Choroid plexus epithelial cell (primary cell): ENCODE measurements around the gene CEP170.

Source experiments
- DNase-seq: peaks from one replicate; pipeline ENCODE4 v3.0.0-alpha.2; 2010; ENCODE audit warnings: low read depth
- H3K4me3 ChIP-seq: 2 replicates; pipeline ENCODE4 v1.5.1; 2011; ENCODE audit warnings: low read depth, mild to moderate bottlenecking, control low read depth, low read length, moderate library complexity
- TF ChIP-seq, protein P1 (sequence below): conservative IDR thresholded peaks from 2 replicates; pipeline ENCODE4 v1.5.1; 2011; ENCODE audit warnings: low read depth, mild to moderate bottlenecking, control low read depth, inconsistent platforms, low read length, moderate library complexity

The CEP170 gene

DNA sequence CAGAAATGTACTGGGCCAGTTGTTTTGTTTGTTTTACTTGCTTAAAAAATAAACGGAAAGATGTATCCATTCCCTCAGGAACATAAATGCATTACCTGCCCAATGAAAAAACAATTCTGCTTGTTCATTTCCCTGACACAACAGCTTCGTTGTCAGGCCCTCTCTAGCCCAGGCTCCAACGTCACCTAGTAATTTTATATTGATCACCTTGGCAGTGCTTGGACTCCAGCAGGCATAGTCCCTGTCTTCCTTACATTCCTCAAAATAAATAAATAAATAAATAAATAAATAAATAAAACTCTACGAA is 1.2 kb downstream of the CEP170 start:
- TF ChIP-seq, protein P1, sequence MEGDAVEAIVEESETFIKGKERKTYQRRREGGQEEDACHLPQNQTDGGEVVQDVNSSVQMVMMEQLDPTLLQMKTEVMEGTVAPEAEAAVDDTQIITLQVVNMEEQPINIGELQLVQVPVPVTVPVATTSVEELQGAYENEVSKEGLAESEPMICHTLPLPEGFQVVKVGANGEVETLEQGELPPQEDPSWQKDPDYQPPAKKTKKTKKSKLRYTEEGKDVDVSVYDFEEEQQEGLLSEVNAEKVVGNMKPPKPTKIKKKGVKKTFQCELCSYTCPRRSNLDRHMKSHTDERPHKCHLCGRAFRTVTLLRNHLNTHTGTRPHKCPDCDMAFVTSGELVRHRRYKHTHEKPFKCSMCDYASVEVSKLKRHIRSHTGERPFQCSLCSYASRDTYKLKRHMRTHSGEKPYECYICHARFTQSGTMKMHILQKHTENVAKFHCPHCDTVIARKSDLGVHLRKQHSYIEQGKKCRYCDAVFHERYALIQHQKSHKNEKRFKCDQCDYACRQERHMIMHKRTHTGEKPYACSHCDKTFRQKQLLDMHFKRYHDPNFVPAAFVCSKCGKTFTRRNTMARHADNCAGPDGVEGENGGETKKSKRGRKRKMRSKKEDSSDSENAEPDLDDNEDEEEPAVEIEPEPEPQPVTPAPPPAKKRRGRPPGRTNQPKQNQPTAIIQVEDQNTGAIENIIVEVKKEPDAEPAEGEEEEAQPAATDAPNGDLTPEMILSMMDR: no peak
- no peak for DNase-seq

DNA sequence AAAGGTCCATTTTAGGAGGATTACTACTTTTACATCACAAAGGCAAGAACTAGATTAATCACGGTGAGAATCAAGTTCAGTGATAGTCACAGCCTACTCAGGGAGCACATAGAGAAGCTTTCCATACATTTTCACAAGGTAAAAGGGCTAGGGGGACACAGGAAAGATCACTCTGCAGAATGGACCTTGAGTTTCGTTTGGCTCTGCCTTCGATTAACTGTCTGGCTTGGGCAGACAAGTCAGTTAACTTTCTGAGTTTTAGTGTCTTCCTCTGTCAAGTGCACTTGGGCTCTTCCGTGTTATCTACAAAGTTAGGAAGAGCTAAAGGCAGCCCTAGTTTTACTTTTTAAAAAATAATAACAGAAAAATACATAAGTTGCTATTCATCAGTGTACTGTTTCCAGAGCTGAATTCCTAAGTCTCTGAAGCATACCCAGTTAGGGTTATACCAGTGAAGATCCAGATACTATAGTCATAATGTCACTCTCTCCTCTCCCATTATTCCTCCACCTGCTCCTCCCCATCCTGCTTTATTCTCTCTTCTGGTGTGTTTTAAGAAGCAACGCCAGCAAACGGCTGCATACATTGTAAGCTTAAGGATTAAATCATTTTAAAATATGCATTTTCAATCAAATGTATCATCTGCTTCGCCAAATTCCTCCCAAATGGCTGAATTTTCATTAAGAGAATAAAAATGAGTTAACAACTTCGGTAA is 1.7 kb downstream of the CEP170 start:
- DNase-seq: no peak
- TF ChIP-seq, protein P1: no peak
- H3K4me3 ChIP-seq: peak overlapping the region; percentile 89

More for the DNA sequence above, 1.2 kb downstream of the CEP170 start:
- H3K4me3 ChIP-seq: peak overlapping the region; percentile 89

DNA sequence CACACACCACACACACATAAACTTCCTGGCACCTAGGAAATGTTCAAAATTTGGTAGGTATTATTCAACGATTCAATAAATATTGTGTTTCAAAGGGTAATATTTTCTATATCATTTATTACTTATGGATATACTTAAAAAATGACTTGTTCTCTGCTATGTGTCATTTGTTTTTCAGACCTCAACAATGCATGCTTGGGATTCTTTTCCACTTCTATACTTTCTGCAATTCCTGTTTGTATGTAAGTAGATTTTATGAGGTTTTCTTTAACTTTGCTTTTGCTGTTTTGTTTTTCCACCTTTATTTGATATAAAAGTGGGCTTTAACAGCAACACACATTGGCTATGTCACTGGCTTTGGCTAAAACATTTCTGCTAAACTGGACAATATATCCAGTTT is 3.5 kb downstream of the CEP170 start:
- H3K4me3 ChIP-seq: peak overlapping the region; percentile 89
- TF ChIP-seq, protein P1: no peak
- DNase-seq: no peak

DNA sequence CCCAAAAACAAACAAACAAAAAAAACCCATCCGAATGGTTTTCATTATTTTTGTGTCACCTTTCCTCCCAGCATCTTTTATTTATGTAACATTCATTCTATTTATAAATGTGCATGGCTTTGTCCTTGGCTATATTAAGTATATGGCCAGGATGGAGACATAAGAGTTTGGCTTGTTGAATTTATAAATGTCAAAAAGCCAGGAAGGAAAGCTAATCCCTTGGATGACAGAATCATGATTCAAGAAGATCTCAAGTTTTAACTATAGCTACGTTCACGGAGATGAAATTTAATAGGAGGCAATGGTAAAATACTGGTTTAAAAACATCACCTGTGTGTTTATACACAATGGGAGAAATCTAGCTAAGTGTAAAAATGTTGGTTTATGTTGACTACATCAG is 5.0 kb downstream of the CEP170 start:
- TF ChIP-seq, protein P1: no peak
- no peak for DNase-seq
- no peak overlapping the region for H3K4me3 ChIP-seq

DNA sequence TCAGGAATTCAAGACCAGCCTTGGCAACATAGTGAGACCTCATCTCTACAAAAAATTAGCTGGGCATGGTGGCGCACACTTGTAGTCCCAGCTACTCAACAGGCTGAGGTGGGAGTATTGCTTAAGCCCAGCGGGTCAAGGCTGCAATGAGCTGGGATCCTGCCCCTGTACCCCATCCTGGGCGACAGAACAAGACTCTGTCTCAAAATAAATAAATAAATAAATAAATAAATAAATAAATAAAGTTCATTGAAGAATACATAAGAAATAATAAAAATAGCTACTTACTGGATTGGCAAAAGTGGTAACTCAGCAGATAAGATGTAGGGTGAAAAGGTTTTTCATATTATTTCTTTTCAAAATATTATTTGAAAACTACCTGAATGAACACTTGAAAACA is 5.9 kb downstream of the CEP170 start:
- TF ChIP-seq, protein P1: no peak
- no peak overlapping the region for H3K4me3 ChIP-seq

DNA sequence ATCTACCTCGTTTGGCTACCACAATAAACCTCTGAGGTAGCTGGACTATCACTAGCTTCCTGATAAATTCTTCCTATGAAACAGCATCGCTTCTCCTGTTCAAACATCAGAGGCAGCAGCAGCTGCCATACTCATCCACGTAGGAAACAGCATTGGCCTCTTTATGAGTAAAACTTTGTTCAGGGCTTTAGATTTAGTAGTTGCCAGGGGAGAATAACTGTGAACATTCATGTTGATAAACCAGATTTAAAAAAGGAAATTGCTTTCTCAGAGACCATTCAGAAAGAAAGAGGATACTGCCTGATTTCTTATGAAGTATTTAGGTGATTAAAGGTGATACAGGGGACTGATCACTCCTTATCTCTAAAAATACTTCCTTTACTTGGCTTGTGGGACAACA is 7.2 kb downstream of the CEP170 start:
- no peak overlapping the region for H3K4me3 ChIP-seq
- TF ChIP-seq, protein P1: no peak
- DNase-seq: no peak

More for the DNA sequence above, 5.9 kb downstream of the CEP170 start:
- DNase-seq: no peak

DNA sequence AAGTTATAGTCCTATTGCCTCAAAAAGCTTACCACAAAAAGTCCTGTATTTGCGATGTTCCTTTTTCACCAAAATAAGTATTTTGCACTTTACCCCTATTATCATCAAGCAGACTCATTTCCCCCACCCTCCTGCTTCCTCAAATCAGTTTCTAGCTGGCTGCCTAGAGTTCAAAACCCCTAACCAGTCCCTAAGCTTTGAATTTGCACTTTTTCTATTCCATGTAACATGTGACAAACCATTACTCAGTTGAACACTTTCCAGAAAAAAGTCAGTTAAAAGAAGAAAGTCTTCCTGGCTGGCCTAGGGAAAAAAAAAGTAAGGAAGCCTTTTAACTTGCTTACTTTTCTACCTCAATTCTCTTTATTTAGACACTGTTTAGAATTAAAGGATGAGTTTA is 8.2 kb downstream of the CEP170 start:
- no peak overlapping the region for H3K4me3 ChIP-seq
- TF ChIP-seq, protein P1: no peak
- no peak for DNase-seq
